Measurements from ENCODE around the gene OR52A5.

OR52A5 gene

DNA sequence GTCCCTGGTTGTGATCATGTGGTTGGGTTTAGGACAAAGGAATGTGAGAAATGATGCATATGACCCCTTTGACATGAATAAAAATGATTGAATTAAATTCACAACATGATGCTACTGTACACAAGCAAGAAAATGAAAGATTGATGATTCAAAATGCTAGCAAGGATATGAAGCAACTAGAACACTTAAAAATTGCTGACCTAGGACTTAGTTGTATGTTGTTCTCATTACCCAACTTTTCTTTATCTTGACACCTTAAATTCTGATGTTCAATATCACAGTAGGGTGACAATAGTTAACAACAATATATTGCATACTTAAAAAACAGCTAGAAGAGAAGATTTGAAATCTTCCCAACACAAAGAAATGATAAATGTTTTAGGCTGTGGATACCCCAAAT, 20.6 kb downstream of the OR52A5 start:
- DNase-seq (ENCODE audit: low read depth in 1 of 2, low spot score in 1 of 2), result no peak

- DNase-seq (ENCODE audit: low read depth in 1 of 2, low spot score in 1 of 2), result no peak
Measured at GRCh38 chr11:5115339-5115738, 22.8 kb downstream of the OR52A5 start.

GRCh38 chr11:5107285-5107684, 30.9 kb downstream of the OR52A5 start:
- no peak for DNase-seq (ENCODE audit: low read depth in 1 of 2, low spot score in 1 of 2)

GRCh38 chr11:5103066-5103465, 35.1 kb downstream of the OR52A5 start:
- no peak for DNase-seq (ENCODE audit: low read depth in 1 of 2, low spot score in 1 of 2)

DNA sequence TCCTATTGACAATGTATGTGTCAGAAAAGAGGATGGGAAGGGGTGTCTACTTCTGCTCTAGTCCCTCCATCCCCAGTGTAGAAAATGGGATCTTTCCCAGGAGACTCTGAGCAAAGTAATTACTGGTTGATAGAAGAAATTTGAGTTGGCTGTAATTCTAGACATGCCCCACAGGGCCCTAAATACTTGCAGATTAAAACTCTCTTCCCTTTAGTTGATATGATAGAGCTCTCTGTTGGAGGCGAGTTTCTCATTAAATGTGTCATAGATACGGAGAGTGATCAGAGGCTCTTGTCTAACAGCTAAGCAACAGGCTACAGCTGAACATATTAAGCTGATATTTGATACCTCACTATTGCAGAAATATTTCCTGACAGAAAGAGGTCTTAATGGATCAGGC, 35.9 kb downstream of the OR52A5 start:
- DNase-seq (ENCODE audit: low read depth in 1 of 2, low spot score in 1 of 2), result no peak

- DNase-seq (ENCODE audit: low read depth in 1 of 2, low spot score in 1 of 2), result no peak
Measured at GRCh38 chr11:5096011-5096410, 42.1 kb downstream of the OR52A5 start.

GRCh38 chr11:5092821-5093585, 45.2 kb downstream of the OR52A5 start:
- no peak for DNase-seq (ENCODE audit: low read depth in 1 of 2, low spot score in 1 of 2)

DNA sequence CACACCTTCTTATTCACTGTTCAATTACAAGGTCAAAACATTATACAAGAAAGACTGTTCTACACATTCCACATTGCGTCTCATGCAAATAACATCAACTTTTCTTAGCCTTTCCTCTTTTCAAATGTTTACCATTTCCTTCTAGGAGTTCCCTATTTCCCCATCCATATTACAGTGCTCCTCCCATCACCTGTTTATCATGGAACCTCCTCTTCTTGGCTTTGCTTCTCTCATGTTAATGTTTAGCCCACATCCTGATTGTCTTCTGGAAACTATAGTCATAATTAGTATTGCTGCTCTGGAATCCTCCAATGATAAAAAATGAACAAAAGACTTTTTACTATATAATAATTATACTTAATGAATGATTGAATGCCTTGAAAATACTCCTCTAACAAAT, 47.5 kb downstream of the OR52A5 start:
- no peak for DNase-seq (ENCODE audit: low read depth in 1 of 2, low spot score in 1 of 2)

GRCh38 chr11:5088556-5088955, 49.6 kb downstream of the OR52A5 start:
- DNase-seq (ENCODE audit: low read depth in 1 of 2, low spot score in 1 of 2), result no peak

GRCh38 chr11:5083602-5084001, 54.6 kb downstream of the OR52A5 start:
- no peak for DNase-seq (ENCODE audit: low read depth in 1 of 2, low spot score in 1 of 2)

- no peak for DNase-seq (ENCODE audit: low read depth in 1 of 2, low spot score in 1 of 2)
Measured at GRCh38 chr11:5081405-5081804, 56.8 kb downstream of the OR52A5 start.

All from stimulated activated CD4-positive, alpha-beta T cell treated with anti-CD3 and anti-CD28 coated beads, Interleukin-15, amount 100 ng/mL, for 1 hour (primary cell).